TTC549 (cell line): ENCODE data around the gene MAST3.
"Not testable (repeated sequence)": the region's sequence is repeated elsewhere in the genome, so short reads cannot be mapped to it uniquely, and the experiment has no call there.

Experiments used
- FAIRE-seq: peaks from 2 replicates; lab custom pipeline; 2012; peaks lifted over from hg19 to GRCh38; lab: Jason Lieb, UNC

The MAST3 gene

DNA sequence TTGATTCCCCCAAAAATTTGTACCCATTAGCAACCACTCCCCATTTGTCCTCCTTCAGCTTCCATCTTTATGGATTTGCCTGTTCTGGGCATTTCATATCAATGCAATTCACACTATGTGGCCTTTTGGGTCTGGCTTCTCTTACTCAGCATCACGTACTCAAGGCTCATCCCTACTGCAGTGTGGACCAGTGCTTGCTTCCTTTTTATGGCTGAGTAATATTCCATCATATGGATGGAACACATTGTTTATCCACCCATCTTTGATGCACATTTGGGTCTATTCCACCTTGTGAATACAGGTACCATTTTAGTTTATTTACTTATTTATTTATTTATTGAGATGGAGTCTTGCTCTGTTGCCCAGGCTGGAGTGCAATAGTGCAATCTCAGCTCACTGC, 42.9 kb downstream of the MAST3 start:
- FAIRE-seq: no peak

DNA sequence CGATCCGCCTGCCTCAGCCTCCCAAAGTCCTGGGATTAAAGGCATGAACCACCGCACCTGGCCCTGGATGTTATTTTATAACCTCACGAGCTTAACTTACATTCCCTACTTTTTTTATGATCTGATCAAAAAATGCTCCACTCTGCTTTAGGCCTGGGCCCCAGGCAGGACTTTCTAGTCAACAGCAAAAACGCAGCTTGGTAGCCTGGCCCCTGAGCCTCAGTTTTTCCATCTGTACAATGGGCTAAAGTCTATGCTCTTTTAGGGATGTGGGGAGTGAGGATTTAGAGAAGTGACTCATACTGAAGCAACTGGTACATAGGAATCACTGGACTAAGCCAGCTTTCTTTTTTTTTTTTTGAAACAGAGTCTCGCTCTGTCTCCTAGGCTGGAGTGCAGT, 43.5 kb downstream of the MAST3 start:
- no peak for FAIRE-seq

DNA sequence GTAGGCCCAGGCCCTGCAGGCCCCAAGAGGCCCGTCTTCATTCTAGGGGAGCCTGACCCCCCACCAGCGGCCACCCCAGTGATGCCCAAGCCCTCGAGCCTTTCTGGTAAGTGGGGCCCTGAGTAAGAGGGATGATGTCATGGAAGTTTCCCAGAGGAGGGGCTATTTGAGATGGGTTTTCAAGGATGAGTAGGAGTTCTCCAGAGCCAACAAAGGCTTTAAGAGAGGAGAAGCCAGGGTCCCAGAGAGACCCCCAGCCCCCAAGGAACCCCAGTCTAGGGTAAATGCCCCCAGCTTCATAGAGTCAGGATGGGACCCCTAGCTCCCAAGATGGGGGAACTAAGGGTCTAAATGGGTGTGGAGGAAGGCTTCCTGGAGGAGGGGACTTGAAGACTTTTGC, 46.3 kb downstream of the MAST3 start:
- FAIRE-seq: no peak

DNA sequence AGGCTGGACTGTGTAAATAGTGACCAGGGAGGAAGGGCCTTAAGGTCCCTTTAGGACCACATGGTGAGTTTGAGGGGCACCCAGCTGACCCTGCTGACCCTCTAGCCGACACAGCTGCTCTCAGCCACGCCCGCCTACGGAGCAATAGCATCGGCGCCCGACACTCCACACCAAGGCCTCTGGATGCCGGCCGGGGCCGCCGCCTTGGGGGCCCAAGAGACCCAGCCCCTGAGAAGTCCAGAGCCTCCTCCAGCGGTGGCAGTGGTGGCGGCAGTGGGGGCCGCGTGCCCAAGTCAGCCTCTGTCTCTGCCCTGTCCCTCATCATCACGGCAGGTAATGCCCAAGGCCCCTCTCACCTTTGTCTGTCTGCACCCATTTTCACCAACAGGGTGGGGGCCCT, 46.8 kb downstream of the MAST3 start:
- no peak for FAIRE-seq

DNA sequence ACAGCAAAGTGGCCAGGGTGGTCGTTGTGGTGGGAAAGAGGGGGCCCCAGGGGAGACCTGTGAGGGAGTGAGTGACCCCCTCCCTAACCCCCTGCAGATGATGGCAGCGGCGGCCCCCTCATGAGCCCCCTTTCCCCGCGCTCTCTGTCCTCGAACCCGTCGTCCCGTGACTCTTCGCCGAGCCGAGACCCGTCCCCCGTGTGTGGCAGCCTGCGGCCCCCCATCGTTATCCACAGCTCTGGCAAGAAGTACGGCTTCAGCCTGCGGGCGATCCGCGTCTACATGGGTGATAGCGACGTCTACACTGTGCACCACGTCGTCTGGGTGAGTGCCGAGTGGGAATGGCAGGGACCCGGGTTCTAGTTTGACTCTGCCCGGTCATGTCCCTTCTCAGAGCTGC, 47.3 kb downstream of the MAST3 start:
- no peak for FAIRE-seq

DNA sequence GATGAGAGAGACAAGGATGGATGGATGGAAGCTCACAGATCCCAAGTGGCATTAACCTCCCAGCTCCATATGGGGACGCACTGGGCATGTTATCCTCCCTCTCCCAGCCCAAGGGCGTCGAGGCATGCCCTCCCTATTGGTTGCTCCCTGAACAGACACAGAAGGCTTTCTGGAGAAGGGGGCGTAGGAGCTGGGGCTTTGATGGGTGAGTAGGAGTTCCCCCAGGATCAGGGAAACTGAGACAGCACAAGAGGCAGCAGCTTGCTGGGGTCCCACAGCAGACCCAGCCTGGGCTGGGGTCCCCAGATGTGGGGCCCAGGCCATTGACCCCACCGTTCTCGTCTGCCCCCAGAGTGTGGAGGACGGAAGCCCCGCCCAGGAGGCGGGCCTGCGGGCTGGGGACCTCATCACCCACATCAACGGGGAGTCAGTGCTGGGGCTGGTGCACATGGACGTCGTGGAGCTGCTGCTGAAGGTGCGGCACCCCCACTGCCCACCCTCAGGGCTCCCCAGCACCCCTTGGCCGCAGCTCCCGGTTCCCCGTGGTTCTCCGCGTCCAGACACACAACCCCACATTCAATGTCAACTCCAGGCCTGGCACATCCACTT, 47.9 kb downstream of the MAST3 start:
- FAIRE-seq: no peak

DNA sequence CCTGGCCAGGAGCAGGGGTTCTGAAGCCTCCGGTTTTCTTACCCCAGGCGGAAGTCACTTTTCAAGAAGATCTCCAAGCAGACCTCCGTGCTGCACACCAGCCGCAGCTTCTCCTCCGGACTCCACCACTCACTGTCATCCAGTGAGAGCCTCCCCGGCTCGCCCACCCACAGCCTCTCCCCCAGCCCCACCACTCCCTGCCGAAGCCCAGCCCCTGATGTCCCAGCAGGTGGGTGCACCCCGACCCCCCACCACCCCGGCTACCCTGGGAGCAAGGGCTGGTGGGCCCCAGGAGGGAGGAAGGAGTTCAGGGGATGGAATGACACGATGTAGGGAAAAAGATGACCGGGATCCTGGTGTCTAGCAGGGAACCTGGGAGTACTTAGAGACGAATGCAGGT, 49.8 kb downstream of the MAST3 start:
- no peak for FAIRE-seq

DNA sequence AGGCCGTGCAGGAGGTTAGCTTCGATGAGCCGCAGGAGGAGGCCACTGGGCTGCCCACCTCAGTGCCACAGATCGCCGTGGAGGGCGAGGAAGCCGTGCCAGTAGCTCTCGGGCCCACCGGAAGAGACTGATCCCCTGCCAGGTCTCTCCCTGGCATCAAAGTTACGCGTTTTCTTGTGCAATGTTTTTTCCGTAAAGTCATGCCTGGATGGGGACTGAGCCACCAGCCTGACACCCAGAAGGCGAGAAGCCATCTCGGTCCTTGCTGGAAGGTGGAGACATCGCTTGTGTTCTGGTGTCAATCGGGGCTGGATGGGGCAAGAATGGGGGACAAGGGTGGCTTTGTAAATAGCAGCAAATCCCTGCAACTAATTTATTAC, 52.0 kb downstream of the MAST3 start:
- no peak for FAIRE-seq

DNA sequence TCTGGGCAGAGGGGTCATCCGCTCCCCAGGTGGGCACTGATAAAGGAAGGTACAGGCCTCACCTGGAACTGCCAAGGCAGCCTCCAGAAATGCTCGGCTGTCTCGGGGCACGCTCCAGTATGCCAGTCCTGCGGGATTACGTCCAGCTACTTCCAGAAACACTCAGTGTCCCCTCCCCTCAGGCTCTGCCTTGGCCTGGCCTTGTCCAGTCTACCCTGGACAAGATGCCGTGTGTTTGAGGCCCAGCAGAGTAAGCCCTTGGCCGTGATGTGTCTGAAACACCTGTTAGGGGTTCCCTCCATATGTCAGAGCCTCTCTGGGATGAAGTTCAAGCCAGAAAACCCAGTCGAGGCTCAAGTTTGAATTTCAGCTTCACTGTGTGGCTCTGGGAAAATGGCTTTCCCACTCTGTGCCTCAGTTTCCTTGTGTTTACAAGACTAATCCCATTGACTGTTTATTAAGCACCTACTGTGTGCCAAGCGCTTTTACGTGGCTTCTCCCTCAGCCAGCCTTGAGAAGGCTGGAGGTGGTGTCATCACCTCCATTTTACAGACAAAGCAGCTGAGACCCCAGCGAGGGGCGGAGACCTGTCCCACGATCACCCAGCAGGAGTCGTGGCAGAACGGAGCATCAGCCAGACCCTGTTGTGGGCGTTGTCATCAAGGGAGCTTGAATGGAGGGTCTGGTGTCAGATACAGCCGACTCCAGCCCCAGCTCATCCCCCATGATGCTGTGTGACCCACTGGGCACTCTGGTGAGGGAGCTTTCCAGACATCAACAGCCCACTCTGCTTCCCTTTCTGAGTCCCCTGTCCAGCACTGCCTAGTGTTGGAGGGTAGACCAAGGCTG, 53.4 kb downstream of the MAST3 start:
- no peak for FAIRE-seq

DNA sequence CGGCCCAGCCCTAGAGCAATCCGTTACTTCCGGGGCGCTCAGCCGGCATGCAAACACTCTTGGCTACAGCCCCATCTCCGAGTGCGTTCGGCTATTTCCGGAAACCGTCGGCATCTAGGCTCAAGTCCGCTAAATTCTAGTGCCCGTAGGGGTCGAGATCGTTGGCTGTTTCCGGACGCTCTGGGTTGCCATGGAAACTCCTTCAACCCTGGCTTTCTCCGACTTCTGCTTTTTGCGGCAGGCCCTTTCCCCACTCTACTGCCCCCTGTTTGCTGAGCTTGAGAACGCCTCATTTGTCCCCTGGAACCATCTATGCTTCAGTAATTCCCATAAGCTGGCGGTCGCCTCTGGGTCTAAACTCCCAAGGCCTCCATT, 54.9 kb downstream of the MAST3 start:
- no peak for FAIRE-seq

DNA sequence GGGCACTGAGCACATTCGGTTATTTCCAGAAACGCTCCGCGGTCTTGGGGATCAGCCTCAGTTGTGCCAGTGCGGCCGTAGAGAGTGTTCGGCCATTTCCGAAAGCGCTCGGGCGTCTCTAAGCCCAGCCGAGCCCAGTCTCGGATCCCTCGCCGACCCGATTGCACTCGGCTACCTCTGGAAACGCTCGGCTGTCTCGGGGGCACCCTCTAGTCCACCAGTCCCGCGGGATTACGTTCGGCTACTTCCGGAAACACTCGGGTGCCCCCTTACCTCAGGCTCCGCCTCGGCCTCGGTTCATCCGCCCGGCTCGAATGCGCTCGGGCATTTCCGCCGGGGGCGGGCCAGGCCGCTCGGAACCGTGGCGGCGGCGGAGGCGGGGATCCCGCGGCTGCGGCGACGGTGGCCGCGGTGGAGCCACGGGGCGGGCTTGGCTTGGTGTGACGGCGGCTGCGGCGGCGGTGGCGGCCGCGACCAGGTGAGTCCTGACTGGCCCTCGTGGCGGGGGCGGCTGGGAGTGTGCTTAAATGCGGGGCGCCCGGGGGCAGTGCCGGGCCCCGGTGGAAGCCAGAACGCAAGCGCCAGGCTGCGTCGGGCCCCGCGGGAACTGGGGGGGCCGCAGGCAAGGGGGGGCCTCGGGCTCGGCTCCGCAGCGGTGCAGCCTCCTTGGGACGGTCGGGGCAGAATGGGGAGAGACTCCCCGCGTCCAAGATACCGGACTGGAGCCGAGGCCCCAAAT, 55.4 kb downstream of the MAST3 start, which contains the start of gene PIK3R2:
TSS of gene PIK3R2 (plus strand) at position 347 of the 739 bp plus-strand sequence. CDS start 2,717 bp downstream, outside the sequence.
- FAIRE-seq: peak; percentile 96

DNA sequence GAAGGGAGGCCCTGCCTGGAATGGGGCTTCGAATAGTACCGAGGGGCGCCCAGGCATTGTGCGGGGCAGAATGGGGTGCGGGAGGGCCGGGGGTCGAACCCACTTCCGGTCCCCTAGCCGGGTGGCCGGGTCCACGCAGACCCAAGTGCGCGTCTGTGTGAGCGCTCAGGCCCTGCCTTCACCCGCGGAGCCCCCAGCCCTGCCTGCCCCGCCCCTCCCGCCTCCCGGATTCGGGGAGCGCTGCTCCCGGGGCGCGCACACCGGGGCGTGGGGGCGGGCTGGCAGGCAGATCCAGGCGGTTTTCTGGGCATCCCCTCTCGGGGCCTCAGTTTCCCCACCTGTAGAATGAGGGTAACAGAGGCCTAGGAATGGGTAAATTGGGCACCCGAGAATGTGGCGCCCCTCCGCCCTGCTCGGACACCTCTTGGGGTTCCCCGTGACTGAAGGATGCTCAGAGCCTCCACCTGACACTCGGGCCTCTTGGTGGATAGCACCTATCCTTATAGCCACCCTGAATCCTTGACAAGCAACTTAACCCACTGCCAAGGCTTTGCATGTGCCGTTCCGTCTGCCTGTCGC, 56.1 kb downstream of the MAST3 start:
- FAIRE-seq: no peak

DNA sequence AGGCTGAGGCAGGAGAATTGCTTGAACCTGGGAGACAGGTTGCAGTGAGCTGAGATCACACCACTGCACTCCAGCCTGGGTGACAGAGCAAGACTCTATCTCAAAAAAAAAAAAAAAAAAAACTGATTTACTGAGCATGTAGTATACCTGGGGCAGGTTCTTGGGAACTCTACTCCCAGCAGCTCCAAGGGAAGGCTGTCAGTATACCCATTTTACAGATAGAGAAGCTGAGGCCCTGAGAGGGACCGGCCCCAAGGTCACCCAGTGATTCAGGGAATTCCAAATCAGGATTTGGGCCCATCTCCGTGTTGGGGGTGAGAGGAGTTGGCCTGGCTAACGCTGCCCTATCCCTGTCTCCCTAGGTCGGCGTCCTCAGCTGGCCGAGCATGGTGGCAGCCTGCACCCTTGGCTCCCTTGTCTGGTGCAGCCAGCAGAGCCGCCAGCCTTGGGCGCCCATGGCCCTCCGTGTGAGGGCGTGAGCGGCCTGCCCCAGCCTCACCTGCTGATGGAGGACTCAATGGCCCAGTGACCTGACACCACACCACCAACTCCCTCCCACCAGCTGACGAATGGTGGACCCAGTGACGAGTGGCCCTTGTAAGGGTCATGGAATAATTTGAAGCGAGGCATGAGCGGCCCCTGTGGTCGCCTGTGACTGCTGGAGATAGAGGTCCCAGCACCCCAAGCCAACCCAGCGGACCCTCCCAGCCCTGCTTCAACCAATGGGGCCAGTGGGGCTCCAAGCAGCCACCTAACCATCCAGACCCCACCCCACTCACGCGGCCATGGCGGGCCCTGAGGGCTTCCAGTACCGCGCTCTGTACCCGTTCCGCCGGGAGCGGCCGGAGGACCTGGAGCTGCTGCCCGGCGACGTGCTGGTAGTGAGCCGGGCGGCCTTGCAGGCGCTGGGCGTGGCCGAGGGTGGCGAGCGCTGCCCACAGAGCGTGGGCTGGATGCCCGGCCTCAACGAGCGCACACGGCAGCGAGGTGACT, 57.8 kb downstream of the MAST3 start:
- no peak for FAIRE-seq

DNA sequence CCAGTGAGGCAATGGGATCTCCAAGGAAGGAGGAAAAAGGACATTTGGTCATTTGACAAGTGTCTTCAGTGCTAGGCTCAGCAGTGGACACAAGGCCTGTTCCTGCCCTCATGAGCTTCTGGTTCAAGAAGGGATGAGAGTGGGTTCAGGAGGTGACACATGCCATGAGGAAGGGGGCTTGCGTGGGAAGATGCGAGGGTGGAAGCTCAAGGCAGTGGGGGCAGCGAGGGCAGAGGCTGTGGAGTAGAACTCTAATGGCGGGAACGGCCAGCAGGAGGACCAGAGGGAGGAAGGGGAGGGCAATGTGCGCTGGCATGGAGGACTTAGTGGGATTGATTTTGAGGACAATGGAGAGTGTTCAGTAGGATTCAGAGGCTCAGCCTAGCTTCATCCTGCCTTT, 58.7 kb downstream of the MAST3 start:
- no peak for FAIRE-seq

DNA sequence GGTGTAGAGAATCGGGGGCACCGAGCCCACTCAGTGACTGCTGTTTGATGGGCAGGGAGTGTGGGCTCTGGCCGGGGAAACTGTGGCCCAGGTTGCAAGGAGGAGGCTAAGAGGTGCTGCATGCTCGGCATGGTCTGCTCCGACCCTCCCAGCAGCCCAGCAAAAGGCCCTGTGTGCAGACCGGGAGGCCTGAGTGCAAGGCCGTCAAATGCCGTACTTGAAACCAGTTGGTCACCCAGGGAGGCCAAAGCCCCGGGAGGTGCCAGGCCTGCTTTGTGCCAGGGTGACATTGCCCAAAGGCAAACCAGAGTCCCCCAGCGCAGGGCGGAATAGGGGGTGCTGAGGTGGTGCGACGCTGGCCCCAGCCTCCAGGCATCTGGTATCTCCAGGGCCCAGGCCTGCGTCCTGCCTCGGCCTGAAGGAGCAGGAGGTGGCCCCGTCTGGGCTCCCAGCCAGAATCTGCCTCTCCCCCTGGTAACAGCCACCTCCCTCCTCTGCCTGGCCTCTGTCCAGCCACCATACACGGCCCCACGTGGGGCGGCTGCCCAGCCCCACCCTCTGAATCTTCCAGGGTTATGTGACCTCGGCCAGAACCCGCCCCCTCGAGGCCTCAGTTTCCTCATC, 59.4 kb downstream of the MAST3 start:
- FAIRE-seq: no peak

DNA sequence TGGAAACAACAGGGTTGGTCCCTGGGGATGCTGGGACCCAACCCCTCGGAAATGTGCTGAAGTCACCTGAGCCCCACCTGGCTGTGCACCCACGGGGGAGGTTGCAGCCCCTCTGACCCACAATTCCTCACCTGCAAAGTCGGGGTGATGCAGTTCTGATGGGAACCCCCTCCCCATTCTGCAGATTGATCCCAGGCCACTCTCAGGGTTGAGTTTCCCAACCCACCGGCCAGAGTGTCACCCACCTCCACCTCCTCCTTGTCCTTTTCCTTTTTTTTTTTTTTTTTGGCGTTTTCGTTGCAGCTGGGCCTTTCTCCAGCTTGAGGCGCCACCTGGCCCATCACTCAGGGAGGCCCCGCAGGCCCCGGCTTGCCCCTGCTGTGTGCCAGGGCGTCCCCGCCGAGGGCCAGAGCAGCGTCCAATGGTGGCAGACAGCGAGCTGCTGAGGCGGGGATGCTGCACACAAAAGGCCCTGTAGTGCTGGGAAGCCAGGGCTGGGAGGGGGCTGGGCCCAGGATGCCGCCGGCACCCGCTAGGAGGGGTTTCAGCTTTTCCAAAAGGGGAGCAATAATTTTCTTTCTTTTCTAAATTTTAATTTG, 60.0 kb downstream of the MAST3 start:
- FAIRE-seq: no peak

DNA sequence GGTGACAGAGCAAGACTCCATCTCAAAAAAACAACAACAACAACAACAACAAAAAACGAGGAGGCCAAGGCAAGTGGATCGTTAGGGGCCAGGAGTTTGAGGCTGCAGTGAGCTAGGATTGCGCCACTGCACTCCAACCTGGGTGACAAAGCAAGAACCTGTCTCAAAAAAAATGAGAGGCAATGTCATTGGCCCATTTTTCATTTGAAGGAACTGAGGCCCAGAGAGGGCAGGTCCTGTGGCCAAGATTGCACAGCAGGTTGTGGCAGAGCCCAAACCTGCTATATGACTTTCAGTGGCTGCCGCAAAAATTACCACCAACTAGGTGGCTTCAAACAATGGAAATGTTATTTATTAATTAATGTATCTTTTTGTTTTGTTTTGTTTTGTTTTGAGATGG, 60.9 kb downstream of the MAST3 start:
- FAIRE-seq: no peak

DNA sequence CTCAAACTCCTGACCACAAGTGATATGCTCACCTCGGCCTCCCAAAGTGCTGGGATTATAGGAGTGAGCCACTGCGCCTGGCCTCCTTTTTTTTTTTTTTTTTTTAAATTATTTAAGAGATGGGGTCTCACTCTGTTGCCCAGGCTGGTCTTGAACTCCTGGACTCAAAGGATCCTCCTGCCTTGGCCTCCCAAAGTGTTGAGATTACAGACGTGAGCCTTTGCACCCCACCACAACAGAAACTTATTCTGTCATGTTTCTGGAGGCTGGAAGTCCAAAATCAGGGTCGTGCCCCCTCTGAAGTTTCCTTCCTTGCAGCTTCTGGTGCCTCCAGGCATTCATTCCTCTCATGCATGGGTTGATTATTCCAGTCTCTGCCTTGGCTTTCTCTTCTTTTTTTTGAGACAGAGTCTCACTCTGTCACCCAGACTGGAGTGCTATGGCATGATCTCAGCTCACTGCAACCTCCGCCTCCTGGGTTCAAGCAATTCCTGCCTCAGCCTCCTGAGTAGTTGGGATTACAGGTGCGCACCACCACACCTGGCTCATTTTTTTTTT, 61.6 kb downstream of the MAST3 start:
- not testable (repeated sequence) for FAIRE-seq

DNA sequence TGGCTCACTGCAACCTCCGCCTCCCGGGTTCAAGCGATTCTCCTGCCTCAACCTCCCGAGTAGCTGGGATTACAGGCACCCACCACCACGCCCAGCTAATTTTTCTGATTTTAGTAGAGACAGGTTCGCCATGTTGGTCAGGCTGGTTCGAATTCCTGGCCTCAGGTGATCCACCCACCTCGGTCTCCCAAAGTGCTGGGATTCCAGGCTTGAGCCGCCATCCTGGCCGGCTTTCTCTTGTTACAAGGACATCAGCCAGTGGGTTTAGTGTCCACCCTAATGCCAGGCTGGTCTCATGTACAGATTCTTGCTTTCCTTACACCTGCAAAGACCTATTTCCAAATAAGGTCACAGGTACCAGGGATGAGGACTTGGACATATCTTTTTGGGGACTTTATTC, 62.2 kb downstream of the MAST3 start:
- FAIRE-seq: no peak

DNA sequence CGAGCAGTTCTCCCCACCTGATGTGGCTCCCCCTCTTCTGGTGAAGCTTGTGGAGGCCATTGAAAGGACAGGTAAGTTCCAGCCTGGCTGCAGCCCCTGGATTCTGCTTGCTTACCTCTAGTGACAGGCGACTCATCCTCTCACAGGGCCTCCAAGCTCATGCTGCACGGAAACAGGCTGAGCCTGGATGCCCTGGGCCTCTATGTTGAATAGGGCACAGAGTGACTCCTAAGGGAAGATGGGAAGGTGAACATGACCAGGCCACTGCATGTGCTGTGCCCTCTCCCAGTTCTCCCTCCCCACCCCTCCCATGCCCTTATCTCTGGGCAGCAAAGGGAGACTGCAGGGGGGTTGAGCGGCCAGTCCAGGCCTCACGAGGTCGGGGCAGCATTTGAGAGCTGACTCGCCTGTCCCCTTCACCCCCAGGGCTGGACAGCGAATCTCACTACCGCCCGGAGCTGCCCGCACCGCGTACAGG, 63.0 kb downstream of the MAST3 start:
- FAIRE-seq: no peak
